Astrocyte of the spinal cord (primary cell): ENCODE data around the gene GSTA5.
"Not testable (repeated sequence)": the region's sequence is repeated elsewhere in the genome, so short reads cannot be mapped to it uniquely, and the experiment has no call there.

Experiments
- DNase-seq: peaks from one replicate; pipeline ENCODE4 v3.0.0; 2011; ENCODE audit warnings: low read depth, low spot score
- H3K4me3 ChIP-seq: 2 replicates; pipeline ENCODE4 v1.5.1; 2011; ENCODE audit warnings: low read depth, mild to moderate bottlenecking, low read length, moderate library complexity
- in situ Hi-C: cut with HindIII; loops from 2 replicates; pipeline ENCODE4 v1.10.0; 2017; ENCODE audit warnings: low sequenced_read_pairs
- TF ChIP-seq, protein P1 (sequence below): IDR thresholded peaks from 2 replicates; pipeline ENCODE4 v1.5.1; 2012; ENCODE audit warnings: low read depth, mild to moderate bottlenecking, low read length, inconsistent platforms

Gene GSTA5

DNA sequence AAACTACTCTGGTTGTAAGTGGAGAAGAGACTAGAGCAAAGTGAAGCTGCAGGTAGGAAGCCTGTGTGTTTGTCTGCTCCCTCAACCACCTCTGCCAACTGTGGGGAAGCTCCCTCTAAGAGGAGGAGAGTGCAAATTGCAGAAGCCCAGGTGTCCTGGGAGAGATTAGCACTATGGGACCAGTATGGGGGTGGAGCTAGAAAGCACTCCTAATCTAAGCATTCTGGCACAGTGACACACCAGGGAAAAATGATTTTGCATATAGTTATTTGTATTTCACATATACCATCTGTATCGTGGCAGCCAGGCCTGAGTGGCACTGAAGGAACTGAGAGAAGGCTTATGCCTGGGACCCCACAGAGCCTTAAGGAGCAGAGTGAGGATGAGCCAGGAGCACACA lies 49.8 kb downstream of the GSTA5 start:
- no peak for DNase-seq
- TF ChIP-seq, protein P1, sequence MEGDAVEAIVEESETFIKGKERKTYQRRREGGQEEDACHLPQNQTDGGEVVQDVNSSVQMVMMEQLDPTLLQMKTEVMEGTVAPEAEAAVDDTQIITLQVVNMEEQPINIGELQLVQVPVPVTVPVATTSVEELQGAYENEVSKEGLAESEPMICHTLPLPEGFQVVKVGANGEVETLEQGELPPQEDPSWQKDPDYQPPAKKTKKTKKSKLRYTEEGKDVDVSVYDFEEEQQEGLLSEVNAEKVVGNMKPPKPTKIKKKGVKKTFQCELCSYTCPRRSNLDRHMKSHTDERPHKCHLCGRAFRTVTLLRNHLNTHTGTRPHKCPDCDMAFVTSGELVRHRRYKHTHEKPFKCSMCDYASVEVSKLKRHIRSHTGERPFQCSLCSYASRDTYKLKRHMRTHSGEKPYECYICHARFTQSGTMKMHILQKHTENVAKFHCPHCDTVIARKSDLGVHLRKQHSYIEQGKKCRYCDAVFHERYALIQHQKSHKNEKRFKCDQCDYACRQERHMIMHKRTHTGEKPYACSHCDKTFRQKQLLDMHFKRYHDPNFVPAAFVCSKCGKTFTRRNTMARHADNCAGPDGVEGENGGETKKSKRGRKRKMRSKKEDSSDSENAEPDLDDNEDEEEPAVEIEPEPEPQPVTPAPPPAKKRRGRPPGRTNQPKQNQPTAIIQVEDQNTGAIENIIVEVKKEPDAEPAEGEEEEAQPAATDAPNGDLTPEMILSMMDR: no peak
- no peak overlapping the region for H3K4me3 ChIP-seq
- in situ Hi-C loops: no loop called here

DNA sequence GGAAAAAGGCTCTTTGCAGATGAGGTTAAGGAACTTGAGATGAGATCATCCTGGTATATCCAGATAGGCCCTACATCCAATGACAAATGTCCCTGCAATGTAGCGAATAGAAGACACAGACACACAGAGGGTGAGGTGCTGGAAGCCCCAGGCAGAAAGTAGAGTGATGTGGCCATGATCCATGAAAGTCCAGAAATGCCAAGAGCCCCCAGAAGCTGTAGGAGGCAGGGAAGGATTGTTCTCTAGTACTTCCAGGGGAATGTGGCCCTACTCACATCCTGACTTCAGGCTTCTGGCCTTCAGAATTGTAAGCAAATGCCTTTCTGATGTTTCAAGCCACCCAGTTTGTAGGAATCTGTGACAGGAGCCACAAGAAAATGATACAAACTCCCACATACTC lies 51.0 kb downstream of the GSTA5 start:
- in situ Hi-C loops, H3K4me3 ChIP-seq, DNase-seq: not testable (repeated sequence)

DNA sequence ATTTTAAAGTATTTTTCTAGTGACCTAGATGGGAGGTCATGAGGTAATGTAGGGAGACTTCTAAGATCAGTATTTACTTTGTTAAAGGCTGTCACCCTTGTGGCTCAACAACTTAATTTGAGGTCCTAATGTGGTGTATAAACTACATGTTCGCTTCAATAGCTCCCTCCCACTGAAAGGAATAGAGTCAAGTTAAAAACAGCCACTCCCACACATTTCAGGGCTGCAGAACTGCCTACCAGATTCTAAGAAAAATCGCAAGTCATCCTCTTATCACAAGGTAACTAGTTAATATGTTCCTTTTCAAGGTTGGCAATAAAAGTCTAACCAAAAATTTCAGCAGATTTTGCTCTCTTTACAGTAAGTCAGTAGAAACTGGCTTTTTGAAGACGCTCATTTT lies 52.1 kb downstream of the GSTA5 start:
- TF ChIP-seq, protein P1: no peak
- H3K4me3 ChIP-seq: no peak overlapping the region
- DNase-seq: no peak
- in situ Hi-C loops: no loop called here

DNA sequence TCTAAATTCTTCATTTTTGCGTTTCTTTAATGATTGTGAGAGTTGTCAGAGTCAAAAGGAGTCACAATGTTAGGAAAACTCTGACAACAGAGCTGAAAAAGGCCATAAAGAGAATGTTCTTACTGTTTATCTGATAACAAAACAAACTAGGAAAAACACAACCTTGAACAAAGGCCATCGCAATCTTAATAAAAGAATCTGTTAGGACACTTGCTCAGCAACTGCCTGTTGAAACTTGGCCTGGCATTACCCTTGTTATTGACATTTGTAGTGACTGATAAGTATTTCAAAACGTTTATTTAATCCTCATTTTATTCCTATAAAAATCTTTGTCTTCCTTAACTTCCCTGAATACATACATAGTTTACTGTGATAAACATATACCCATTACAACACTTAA lies 52.7 kb downstream of the GSTA5 start:
- in situ Hi-C loops: no loop called here
- no peak overlapping the region for H3K4me3 ChIP-seq
- DNase-seq: no peak
- TF ChIP-seq, protein P1: no peak

DNA sequence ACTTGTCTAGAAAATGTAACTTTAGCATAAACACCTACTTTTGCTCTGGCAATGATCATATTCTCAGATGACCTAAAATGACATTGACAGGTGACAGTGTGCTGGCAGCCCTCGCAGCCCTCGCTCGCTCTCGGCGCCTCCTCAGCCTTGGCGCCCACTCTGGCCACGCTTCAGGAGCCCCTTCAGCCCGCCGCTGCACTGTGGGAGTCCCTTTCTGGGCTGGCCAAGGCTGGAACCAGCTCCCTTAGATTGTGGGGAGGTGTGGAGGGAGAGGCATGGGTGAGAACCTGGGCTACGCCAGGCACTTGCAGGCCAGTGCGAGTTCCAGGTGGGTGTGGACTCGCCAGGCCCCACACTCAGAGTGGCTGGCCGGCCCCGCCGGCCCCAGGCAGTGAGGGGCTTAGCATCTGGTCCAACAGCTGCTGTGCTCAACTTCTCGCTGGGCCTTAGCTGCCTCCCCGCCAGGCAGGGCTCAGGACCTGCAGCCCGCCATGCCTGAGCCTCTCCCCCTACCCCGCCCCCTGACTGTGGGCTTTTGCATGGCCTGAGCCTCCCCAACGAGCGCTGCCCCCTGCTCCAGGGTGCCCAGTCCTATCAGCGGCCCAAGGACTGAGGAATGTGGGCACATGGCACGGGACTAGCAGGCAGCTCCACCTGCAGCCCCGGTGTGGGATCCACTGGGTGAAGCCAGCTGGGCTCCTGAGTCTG lies 54.2 kb downstream of the GSTA5 start:
- TF ChIP-seq, protein P1: no peak
- in situ Hi-C loops: no loop called here
- DNase-seq: no peak
- H3K4me3 ChIP-seq: no peak overlapping the region

DNA sequence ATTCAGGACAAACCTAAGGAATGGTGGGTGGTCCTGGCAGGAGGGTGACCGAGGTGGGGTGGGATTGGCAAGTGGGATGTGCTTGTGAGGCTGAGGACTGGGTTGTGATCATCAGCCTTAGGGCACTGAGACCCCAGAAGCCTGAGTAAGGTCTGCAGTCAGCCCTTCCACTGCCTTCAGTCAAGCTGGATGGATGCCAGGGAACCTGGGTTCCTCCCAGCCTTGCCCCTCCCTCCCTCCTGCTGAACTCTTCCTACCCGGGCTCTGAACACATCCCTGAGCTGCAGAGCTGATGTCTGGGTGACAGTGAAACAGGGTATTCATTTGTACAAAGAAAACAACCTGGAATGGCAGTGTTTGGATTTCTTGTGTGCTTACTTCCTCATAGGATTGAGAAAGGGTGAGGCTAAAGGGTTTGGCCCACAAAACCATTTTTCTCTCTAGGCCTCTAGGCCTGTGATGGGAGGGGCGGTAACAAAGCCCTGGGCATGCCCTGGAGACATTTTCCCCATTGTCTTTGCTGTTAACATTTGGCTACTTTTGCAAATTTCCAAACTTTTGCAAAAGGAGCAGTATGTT lies 57.8 kb downstream of the GSTA5 start:
- H3K4me3 ChIP-seq, in situ Hi-C loops, DNase-seq: not testable (repeated sequence)

DNA sequence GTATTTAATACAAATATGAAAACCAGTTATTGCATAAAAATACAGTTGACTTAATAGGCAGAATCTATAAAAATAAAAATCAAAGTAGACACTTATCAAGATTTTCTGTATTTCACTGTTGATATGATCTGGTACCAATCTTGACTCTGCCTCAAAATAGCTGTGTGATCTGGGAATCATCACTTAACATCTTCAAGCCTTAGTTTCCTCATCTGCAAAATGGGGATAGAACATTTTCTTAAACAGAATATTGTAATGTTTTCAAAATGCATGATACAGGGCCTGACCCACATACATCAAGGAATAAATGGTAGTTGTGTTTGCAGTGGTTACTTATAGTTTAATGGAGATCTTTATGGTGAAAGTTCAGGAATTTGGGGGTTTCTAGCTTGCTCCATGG lies 58.4 kb downstream of the GSTA5 start:
- in situ Hi-C loops, H3K4me3 ChIP-seq, DNase-seq: not testable (repeated sequence)
